Psoas muscle (tissue), 8 donors: Measurements from ENCODE around the gene NR2C2. TPM values are rescaled to one million over a fixed set of nuclear protein-coding genes. Genes with fewer than 3 reads are reported as not detected.
A peak's percentile ranks its signal among the peaks of the same experiment; 100 is the strongest.

ENCODE experiments used
- ATAC-seq, 4 donors: fragments of 200-7000 bp; cut with Tn5 transposase; one replicate each; pipeline ENCODE4 v1.9.1; 2020; ENCODE audit warnings: moderate library complexity in 3 of 4, mild to moderate bottlenecking in 2 of 4
- DNase-seq, 2 donors: peaks; one replicate each; pipeline ENCODE4 v3.0.0-alpha.2; 2020
- H3K27ac ChIP-seq: fragments of 200-600 bp; one replicate; pipeline ENCODE4 v1.8.0; 2022
- H3K27me3 ChIP-seq, 3 donors: fragments of 200-600 bp in 1 of 3; one replicate each; pipeline versions ENCODE4 v1.6.1 to v1.8.0; 2013 to 2022; ENCODE audit warnings: low read length in 2 of 3, mild to moderate bottlenecking in 2 of 3, moderate library complexity in 1 of 3; ENCODE audit not compliant: insufficient read depth in 3 of 3
- H3K36me3 ChIP-seq, 2 donors: fragments of 200-600 bp in 1 of 2; one replicate each; pipeline versions ENCODE4 v1.6.1 to v1.8.0; 2013 to 2022; ENCODE audit warnings: low read depth in 1 of 2, mild to moderate bottlenecking in 1 of 2, moderate library complexity in 1 of 2; ENCODE audit not compliant: insufficient read depth in 1 of 2
- H3K4me1 ChIP-seq: fragments of 200-600 bp; one replicate; pipeline ENCODE4 v1.8.0; 2022
- H3K4me3 ChIP-seq: fragments of 200-600 bp; one replicate; pipeline ENCODE4 v1.8.0; 2022; ENCODE audit warnings: mild to moderate bottlenecking
- H3K9me3 ChIP-seq: fragments of 200-600 bp; one replicate; pipeline ENCODE4 v1.8.0; 2022
- CTCF ChIP-seq: fragments of 200-600 bp; IDR thresholded peaks from one replicate; pipeline ENCODE4 v1.8.0; 2022; ENCODE audit warnings: antibody characterized with exemption
- WGBS, 3 donors: extraction: QIAGEN DNeasy Blood & Tissue Kit; methylation state at CpG; one replicate each; pipeline versions ENCODE4 v1.1.6 to v1.1.7; 2013; 5-methylcytosine and 5-hydroxymethylcytosine counted together
- intact Hi-C, 2 donors: fragments of 100-400 bp; cut with DNase I; formaldehyde crosslinking; loops; one replicate each; pipeline versions ENCODE4 v1.11.0 to v1.14.2; 2022
- polyA plus RNA-seq, 3 donors: library from polyadenylated mRNA; stranded (reverse); fragments of 200-250 nt; gene quantifications; one replicate each; pipeline ENCODE4 v1.2.3, GENCODE V29; 2013
- total RNA-seq, 4 donors: library from RNA; stranded (reverse); fragmentation: NEBNext Ultra II Directional in 2 of 4; extraction: Animal tissue kit (Norgen Biotek cat#: 25700) in 2 of 4; gene quantifications; one replicate each; pipeline versions ENCODE4 v1.2.1 to v1.2.4, GENCODE V29; 2021 to 2023
- donor health status: healthy with polysubstance abuse.
- donor health status: DM: no; HTN: no; CAD: no; lungs with moderate emphysema.
- donor health status: Bipolar disorder and iron deficiency.
- donor health status: healthy.
- donor health status: DM: yes; HTN: yes; CAD: no.
- donor health status: DM: no; HTN: no; CAD: no.
- donor health status: DM: no; HTN: no; CAD: no.
- donor health status: DM: yes; HTN: yes; CAD: no.

Gene NR2C2
- total and polyA plus RNA-seq, 7 donors = 8.7 to 37.1 (median 28.3) TPM

DNA sequence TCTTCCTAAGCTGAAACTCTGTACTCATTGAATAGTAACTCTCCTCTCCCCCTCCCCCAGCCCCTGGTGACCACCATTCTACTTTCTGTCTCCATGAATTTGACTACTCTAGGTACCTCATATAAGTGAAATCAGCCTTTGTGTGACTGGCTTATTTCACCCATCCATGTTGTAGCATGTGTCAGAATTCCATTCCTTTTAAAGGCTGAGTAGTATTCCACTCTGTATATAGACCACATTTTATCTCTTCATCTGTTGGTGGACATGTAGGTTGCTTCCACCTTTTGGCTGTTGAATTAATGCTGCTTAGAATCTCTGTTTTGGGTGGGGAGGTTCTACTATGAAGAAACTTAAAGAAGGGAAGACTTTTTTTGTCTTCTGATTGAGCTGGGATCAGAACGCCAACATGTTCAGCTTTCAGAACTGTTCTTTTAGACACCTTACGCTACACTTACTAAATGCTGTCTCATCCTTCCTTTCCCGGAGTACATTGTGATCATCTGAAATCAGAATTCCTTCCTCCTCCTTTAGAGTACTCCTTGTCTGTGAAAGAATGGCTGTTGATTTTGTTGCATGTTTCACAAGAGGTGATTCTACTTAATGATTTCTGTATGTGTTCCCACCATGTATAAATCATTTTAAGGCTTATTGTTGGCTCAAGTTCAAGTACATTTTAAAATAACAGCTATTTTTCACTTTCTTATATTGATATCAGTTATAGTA, 67.4 kb downstream of the NR2C2 start:
- H3K4me1 ChIP-seq = peaks cover 6% of the 10 kb centered on the region
- no peak for DNase-seq
- no peak overlapping the region for H3K4me3 ChIP-seq
- no peaks in the 10 kb centered on the region for H3K9me3 ChIP-seq
- H3K36me3 ChIP-seq = peaks cover 3 to 58% of the 10 kb centered on the region in 2 donors
- H3K27ac ChIP-seq = peak overlapping the region; percentile 75
- peak; percentile 52 to 86 (median 78) for ATAC-seq
- no peak for TF ChIP-seq CTCF
- H3K27me3 ChIP-seq = no peaks in the 10 kb centered on the region
- WGBS, 3 donors = 63 to 91% (median 72%) methylated on average over 3 of the region's 3 CpGs
- intact Hi-C loops = loop anchor here in 1 of 2 donors (5.0 kb wide), 1 partner anchor 67 kb away; the partner anchor contains the start of gene NR2C2

GRCh38 chr3:15015456-15015855, 68.1 kb downstream of the NR2C2 start:
- peak; percentile 81 to 91 (median 86) for ATAC-seq
- 57 to 66% (median 61%) methylated on average over 4 of the region's 4 CpGs for WGBS, 3 donors
- peak; percentile 71 to 93 for DNase-seq
- peak overlapping the region; percentile 75 for H3K27ac ChIP-seq
- no peaks in the 10 kb centered on the region for H3K27me3 ChIP-seq
- peaks cover 6% of the 10 kb centered on the region for H3K4me1 ChIP-seq
- H3K9me3 ChIP-seq = no peaks in the 10 kb centered on the region
- peaks cover 3 to 63% of the 10 kb centered on the region in 2 donors for H3K36me3 ChIP-seq
- no peak for TF ChIP-seq CTCF
- intact Hi-C loops = loop anchor here in 1 of 2 donors (5.0 kb wide), 1 partner anchor 68 kb away; the partner anchor contains the start of gene NR2C2
- no peak overlapping the region for H3K4me3 ChIP-seq

DNA sequence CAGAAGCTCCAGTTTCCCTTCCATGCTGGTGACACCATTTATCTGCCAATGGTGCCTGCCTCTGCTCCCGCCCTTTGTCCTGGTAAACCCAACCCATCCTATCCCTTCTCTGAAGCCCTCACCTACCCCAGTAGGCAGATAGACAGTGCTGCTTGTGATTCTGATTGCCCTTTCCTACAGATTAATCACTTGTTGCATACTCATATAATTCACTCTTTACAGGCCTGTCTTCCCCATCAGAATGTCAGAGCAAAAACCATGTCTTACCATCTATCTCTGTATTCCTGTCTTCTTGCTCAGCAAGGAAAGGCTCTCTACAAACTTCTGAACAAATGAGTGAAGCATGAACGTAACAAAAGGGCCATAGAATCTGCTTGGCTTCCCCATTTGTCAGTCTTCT, 69.8 kb downstream of the NR2C2 start:
- Histone ChIP-seq H3K4me3 (no peak overlapping the region), H3K9me3 (no peaks in the 10 kb centered on the region), H3K27me3 (no peaks in the 10 kb centered on the region), H3K4me1 (no peaks in the 10 kb centered on the region), H3K27ac (no peak overlapping the region), H3K36me3 (peaks cover 3 to 80% of the 10 kb centered on the region in 2 donors)
- no peak for TF ChIP-seq CTCF
- ATAC-seq (no peak), DNase-seq (no peak)
- intact Hi-C loops = loop anchor here in 1 of 2 donors (5.0 kb wide), 1 partner anchor 70 kb away; the partner anchor contains the start of gene NR2C2
- 85 to 93% (median 90%) methylated on average over 2 of the region's 2 CpGs for WGBS, 3 donors

DNA sequence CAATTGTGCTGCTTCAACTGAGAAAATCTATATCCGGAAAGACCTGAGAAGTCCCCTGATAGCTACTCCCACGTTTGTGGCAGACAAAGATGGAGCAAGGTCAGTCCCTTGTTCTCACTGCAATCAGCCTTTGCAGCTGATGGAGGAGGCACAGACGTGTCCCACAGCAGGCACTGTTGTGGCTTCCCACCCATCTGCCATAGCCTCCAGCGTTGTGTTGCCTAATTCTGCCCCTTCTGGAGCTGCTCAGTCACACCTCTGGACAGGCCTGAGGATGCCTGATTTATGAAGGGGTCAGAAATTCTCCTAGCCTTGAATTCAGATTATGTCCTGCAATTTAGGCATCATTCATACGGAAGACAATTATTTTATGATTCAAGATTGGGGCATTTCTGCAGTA, 75.9 kb downstream of the NR2C2 start:
- Histone ChIP-seq H3K27me3 (no peaks in the 10 kb centered on the region), H3K4me1 (no peaks in the 10 kb centered on the region), H3K36me3 (peaks cover 11 to 99% of the 10 kb centered on the region in 2 donors), H3K9me3 (no peaks in the 10 kb centered on the region), H3K27ac (no peak overlapping the region), H3K4me3 (no peak overlapping the region)
- intact Hi-C loops = no loop called here
- no peak for DNase-seq
- TF ChIP-seq CTCF = no peak
- ATAC-seq = no peak
- 70 to 82% (median 72%) methylated on average over 5 of the region's 5 CpGs for WGBS, 3 donors
